H9 (cell line): ENCODE data around the gene AKR7A2. TPM values are rescaled to one million over a fixed set of nuclear protein-coding genes. Genes with fewer than 3 reads are reported as not detected.
"Not testable (repeated sequence)": the region's sequence is repeated elsewhere in the genome, so short reads cannot be mapped to it uniquely, and the experiment has no call there.

Experiments
- DNase-seq: peaks from one replicate; pipeline ENCODE4 v3.0.0-alpha.2; 2017
- H2AFZ ChIP-seq: one replicate; pipeline ENCODE4 v1.6.1; 2013; ENCODE audit warnings: mild to moderate bottlenecking, low read length, control low read depth, moderate library complexity
- H2AK5ac ChIP-seq: 2 replicates; pipeline ENCODE4 v1.6.1; 2013; ENCODE audit warnings: low read length, control low read depth, mixed read lengths; ENCODE audit not compliant: insufficient read length
- H2BK120ac ChIP-seq: one replicate; pipeline ENCODE4 v1.6.1; 2013; ENCODE audit warnings: low read depth, mild to moderate bottlenecking, low read length, control low read depth, inconsistent platforms; ENCODE audit not compliant: poor library complexity, severe bottlenecking
- H2BK12ac ChIP-seq: 2 replicates; pipeline ENCODE4 v1.6.1; 2013; ENCODE audit warnings: low read length, control low read depth, mixed read lengths, low read depth; ENCODE audit not compliant: insufficient read length
- H2BK15ac ChIP-seq: 2 replicates; pipeline ENCODE4 v1.6.1; 2013; ENCODE audit warnings: low read depth, low read length, control low read depth
- H2BK20ac ChIP-seq: one replicate; pipeline ENCODE4 v1.6.1; 2013; ENCODE audit warnings: low read depth, mild to moderate bottlenecking, low read length, control low read depth, inconsistent platforms; ENCODE audit not compliant: poor library complexity, severe bottlenecking
- H2BK5ac ChIP-seq: 2 replicates; pipeline ENCODE4 v1.6.1; 2013; ENCODE audit warnings: low read length, control low read depth, mixed read lengths; ENCODE audit not compliant: insufficient read length
- H3K14ac ChIP-seq: 2 replicates; pipeline ENCODE4 v1.6.1; 2013; ENCODE audit warnings: low read length, control low read depth; ENCODE audit not compliant: insufficient read depth
- H3K18ac ChIP-seq: 2 replicates; pipeline ENCODE4 v1.6.1; 2013; ENCODE audit warnings: low read depth, mild to moderate bottlenecking, mixed read lengths, low read length, control low read depth; ENCODE audit not compliant: insufficient read length
- H3K23ac ChIP-seq: 2 replicates; pipeline ENCODE4 v1.6.1; 2013; ENCODE audit warnings: low read length, control low read depth, mixed read lengths, low read depth; ENCODE audit not compliant: insufficient read length
- H3K23me2 ChIP-seq: 2 replicates; pipeline ENCODE4 v1.6.1; 2013; ENCODE audit warnings: low read depth, mild to moderate bottlenecking, mixed read lengths, low read length, control low read depth; ENCODE audit not compliant: insufficient read length, poor library complexity, severe bottlenecking
- H3K27ac ChIP-seq: 2 replicates; pipeline ENCODE4 v1.5.1; 2013; ENCODE audit warnings: low read length, control low read depth, mixed read lengths, low read depth; ENCODE audit not compliant: insufficient read length
- H3K27me3 ChIP-seq: 2 replicates; pipeline ENCODE4 v1.6.1; 2013; ENCODE audit warnings: low read length, control low read depth, inconsistent platforms; ENCODE audit not compliant: insufficient read depth
- H3K4ac ChIP-seq: 2 replicates; pipeline ENCODE4 v1.6.1; 2013; ENCODE audit warnings: low read depth, mild to moderate bottlenecking, control low read depth, inconsistent platforms, low read length, moderate library complexity
- H3K4me1 ChIP-seq: 2 replicates; pipeline ENCODE4 v1.6.1; 2013; ENCODE audit warnings: low read length, control low read depth, inconsistent platforms; ENCODE audit not compliant: insufficient read depth
- H3K4me2 ChIP-seq: 2 replicates; pipeline ENCODE4 v1.6.1; 2013; ENCODE audit warnings: low read length, control low read depth, mixed read lengths; ENCODE audit not compliant: insufficient read length, insufficient read depth
- H3K56ac ChIP-seq: 2 replicates; pipeline ENCODE4 v1.6.1; 2013; ENCODE audit warnings: low read depth, mild to moderate bottlenecking, mixed read lengths, low read length, control low read depth; ENCODE audit not compliant: insufficient read length
- H3K79me1 ChIP-seq: 2 replicates; pipeline ENCODE4 v1.6.1; 2013; ENCODE audit warnings: low read depth, mild to moderate bottlenecking, moderate library complexity, low read length, control low read depth, inconsistent platforms; ENCODE audit not compliant: insufficient read depth, poor library complexity, severe bottlenecking
- H3K79me2 ChIP-seq: 2 replicates; pipeline ENCODE4 v1.6.1; 2013; ENCODE audit warnings: low read length, control low read depth, inconsistent platforms; ENCODE audit not compliant: insufficient read depth
- H3K9ac ChIP-seq: 2 replicates; pipeline ENCODE4 v1.6.1; 2013; ENCODE audit warnings: low read length, control low read depth, mixed read lengths; ENCODE audit not compliant: insufficient read length; ENCODE audit errors: extremely low read depth
- H3K9me3 ChIP-seq: one replicate; pipeline ENCODE4 v1.6.1; 2013; ENCODE audit warnings: low read depth, low read length, inconsistent platforms; ENCODE audit not compliant: control insufficient read depth
- H3T11ph ChIP-seq: one replicate; pipeline ENCODE4 v1.6.1; 2013; ENCODE audit warnings: mild to moderate bottlenecking, low read length, control low read depth, inconsistent platforms
- H4K20me1 ChIP-seq: one replicate; pipeline ENCODE4 v1.6.1; 2013; ENCODE audit not compliant: control insufficient read depth, insufficient read length, insufficient read depth
- H4K5ac ChIP-seq: 2 replicates; pipeline ENCODE4 v1.6.1; 2013; ENCODE audit warnings: low read depth, mild to moderate bottlenecking, mixed read lengths, low read length, control low read depth; ENCODE audit not compliant: insufficient read length
- H4K8ac ChIP-seq: replicated peaks from 2 replicates; pipeline ENCODE4 v1.6.1; 2013; ENCODE audit warnings: low read length, control low read depth, mixed read lengths, low read depth; ENCODE audit not compliant: insufficient read length
- H4K91ac ChIP-seq: 2 replicates; pipeline ENCODE4 v1.6.1; 2013; ENCODE audit warnings: low read depth, mild to moderate bottlenecking, moderate library complexity, mixed read lengths, low read length, control low read depth; ENCODE audit not compliant: insufficient read length
- H3K27ac Mint-ChIP-seq, 3 experiments: 2 replicates in 2 of 3; 3 replicates in 1 of 3; pipeline ENCODE4 v1.8.0; 2020 to 2021; ENCODE audit warnings: mixed read lengths in 3 of 3, mild to moderate bottlenecking in 1 of 3, moderate library complexity in 1 of 3
- H3K27me3 Mint-ChIP-seq: 2 replicates; pipeline ENCODE4 v1.8.0; 2021; ENCODE audit warnings: low read depth, mild to moderate bottlenecking, moderate library complexity, mixed read lengths
- H3K36me3 Mint-ChIP-seq, 3 experiments: 2 replicates in 2 of 3; 3 replicates in 1 of 3; pipeline ENCODE4 v1.8.0; 2020 to 2021; ENCODE audit warnings: low read depth in 3 of 3, mixed read lengths in 3 of 3; ENCODE audit not compliant: insufficient read depth in 1 of 3
- H3K4me1 Mint-ChIP-seq, 2 experiments: 2 replicates each; pipeline ENCODE4 v1.8.0; 2020; ENCODE audit warnings: mixed read lengths in 2 of 2
- H3K4me3 Mint-ChIP-seq, 2 experiments: 2 replicates in 1 of 2; 3 replicates in 1 of 2; pipeline ENCODE4 v1.8.0; 2020 to 2021; ENCODE audit warnings: mild to moderate bottlenecking in 2 of 2, mixed read lengths in 2 of 2, moderate library complexity in 1 of 2
- H3K9me3 Mint-ChIP-seq, 2 experiments: 2 replicates in 1 of 2; 3 replicates in 1 of 2; pipeline ENCODE4 v1.8.0; 2020; ENCODE audit warnings: mild to moderate bottlenecking in 2 of 2, mixed read lengths in 2 of 2, moderate library complexity in 1 of 2
- CTCF ChIP-seq: fragments of 200-600 bp; sonication (generic); conservative IDR thresholded peaks from 3 replicates; pipeline ENCODE4 v1.8.0; 2021; ENCODE audit warnings: antibody characterized with exemption, mild to moderate bottlenecking
- WGBS: extraction: QIAGEN DNeasy Blood & Tissue Kit; methylation state at CpG from one replicate; pipeline ENCODE4 v1.1.7; 2013; ENCODE audit warnings: missing lambda C conversion rate, low lambda C conversion rate, mixed read lengths; ENCODE audit not compliant: insufficient read length; ENCODE audit errors: extremely low coverage; 5-methylcytosine and 5-hydroxymethylcytosine counted together
- total RNA-seq: library from RNA; stranded (reverse); gene quantifications from 2 replicates; pipeline ENCODE4 v1.2.1, GENCODE V29; 2021

The AKR7A2 gene
- total RNA-seq, 1 experiment from 2014 or later = 50.3 TPM

- Histone ChIP-seq H3T11ph (no peak overlapping the region), H3K56ac (no peak overlapping the region), H3K27ac (no peak overlapping the region), H3K23ac (no peak overlapping the region), H4K8ac (no peak overlapping the region), H4K20me1 (no peaks in the 10 kb centered on the region), H3K79me2 (peaks cover 29% of the 10 kb centered on the region), H2AK5ac (no peak overlapping the region), H3K4me1 (no peaks in the 10 kb centered on the region), H2BK20ac (no peak overlapping the region), H3K4me2 (no peak overlapping the region), H3K4ac (no peak overlapping the region), H3K18ac (no peak overlapping the region), H2BK120ac (no peak overlapping the region), H2AFZ (no peak overlapping the region), H4K5ac (no peak overlapping the region), H2BK12ac (no peak overlapping the region), H3K79me1 (peaks cover 8% of the 10 kb centered on the region), H3K9me3 (no peaks in the 10 kb centered on the region), H2BK15ac (no peak overlapping the region), H3K14ac (no peak overlapping the region), H3K27me3 (no peaks in the 10 kb centered on the region), H3K9ac (no peak overlapping the region), H4K91ac (no peak overlapping the region), H2BK5ac (no peak overlapping the region), H3K23me2 (peaks cover 3% of the 10 kb centered on the region)
- TF ChIP-seq CTCF = no peak
- Mint-ChIP-seq H3K9me3 (no peaks in the 10 kb centered on the region), H3K27me3 (no peaks in the 10 kb centered on the region), H3K4me3 (no peak overlapping the region), H3K4me1 (peaks cover 12 to 13% of the 10 kb centered on the region in 2 experiments), H3K36me3 (peaks cover 34 to 69% (median 55%) of the 10 kb centered on the region in 3 experiments; a peak in 6 of 7 replicates), H3K27ac (no peak overlapping the region; a peak in 1 of 7 replicates)
- DNase-seq = no peak
- WGBS = no CpG with 5 or more reads among the region's 15 CpGs
Observed at GRCh38 chr1:19257178-19257914, 54.6 kb downstream of the AKR7A2 start.

- DNase-seq, H3K4me2 ChIP-seq, H3K4me1 ChIP-seq, H3K56ac ChIP-seq, H3K79me1 ChIP-seq, H3K27me3 ChIP-seq, H3K9me3 Mint-ChIP-seq, H3T11ph ChIP-seq, H2BK120ac ChIP-seq, H3K14ac ChIP-seq, H2BK20ac ChIP-seq, H3K27me3 Mint-ChIP-seq, H2AFZ ChIP-seq, H3K23me2 ChIP-seq, H3K4me3 Mint-ChIP-seq, H3K18ac ChIP-seq, H2BK5ac ChIP-seq, H4K20me1 ChIP-seq, H3K9ac ChIP-seq, H2BK12ac ChIP-seq, H2AK5ac ChIP-seq, H4K8ac ChIP-seq, H2BK15ac ChIP-seq, H3K27ac ChIP-seq, H3K4ac ChIP-seq, H3K27ac Mint-ChIP-seq, H3K23ac ChIP-seq, H3K9me3 ChIP-seq, H4K5ac ChIP-seq, H4K91ac ChIP-seq: not testable (repeated sequence)
- H3K36me3 Mint-ChIP-seq = peaks cover 38 to 74% (median 55%) of the 10 kb centered on the region in 3 experiments; a peak in 6 of 7 replicates
- no CpG with 5 or more reads among the region's 5 CpGs for WGBS
- H3K4me1 Mint-ChIP-seq = peaks cover 12 to 13% of the 10 kb centered on the region in 2 experiments
- H3K79me2 ChIP-seq = peaks cover 35% of the 10 kb centered on the region
Observed at GRCh38 chr1:19256301-19256700, 55.6 kb downstream of the AKR7A2 start.
